ENCODE data around the gene SP2.

DNA sequence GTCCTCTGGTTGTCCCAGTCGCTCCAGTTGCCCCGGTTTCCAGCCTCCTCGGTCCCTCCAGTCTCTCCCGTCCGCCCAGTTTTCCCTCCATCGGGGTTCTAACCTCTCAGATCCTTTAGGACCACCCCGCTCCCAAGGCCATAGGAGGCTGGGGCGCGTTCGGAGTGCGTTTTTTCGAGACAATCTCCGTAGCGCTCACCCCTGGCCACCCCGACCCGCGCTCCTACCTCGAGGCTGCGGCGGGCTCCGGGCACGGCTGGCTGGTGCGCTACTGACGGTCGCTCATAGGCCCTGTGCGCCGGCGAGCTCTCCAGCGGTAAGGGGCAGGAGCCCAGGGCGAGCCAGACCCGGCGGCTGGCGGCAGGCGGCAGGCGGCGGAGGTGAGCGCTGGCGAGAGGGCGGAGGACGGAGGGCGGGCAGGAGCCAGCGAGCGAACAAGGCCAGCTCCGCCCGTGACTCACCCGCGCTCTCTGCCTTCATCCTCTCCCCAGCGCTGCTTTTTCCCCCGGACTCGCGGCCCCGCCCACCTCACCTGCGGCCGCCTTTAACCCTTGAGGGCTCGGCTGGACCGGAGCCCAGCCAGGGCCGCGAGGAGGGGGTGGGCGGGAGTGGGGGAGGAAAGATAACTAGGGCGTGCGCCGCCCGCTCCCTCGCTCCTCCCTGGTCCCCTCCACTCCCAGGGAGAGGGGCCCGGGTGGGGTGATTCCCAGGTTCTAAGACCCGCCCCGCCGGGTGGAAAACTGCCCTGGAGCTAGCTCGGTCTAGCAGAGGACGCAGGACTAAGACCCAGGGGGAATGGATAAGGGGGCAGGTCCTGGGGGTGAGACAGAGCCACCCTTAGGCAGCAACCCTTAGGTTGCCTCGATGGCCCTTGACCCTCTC is 45.1 kb upstream of the SP2 start, which contains the start of gene SP6:
- TF ChIP-seq EZH2 (IDR thresholded peaks at IDR 0.05), result peak; percentile 89
- TF ChIP-seq EZH2phosphoT487 (IDR thresholded peaks at IDR 0.05), result peak; percentile 86
- TF ChIP-seq, protein P1, sequence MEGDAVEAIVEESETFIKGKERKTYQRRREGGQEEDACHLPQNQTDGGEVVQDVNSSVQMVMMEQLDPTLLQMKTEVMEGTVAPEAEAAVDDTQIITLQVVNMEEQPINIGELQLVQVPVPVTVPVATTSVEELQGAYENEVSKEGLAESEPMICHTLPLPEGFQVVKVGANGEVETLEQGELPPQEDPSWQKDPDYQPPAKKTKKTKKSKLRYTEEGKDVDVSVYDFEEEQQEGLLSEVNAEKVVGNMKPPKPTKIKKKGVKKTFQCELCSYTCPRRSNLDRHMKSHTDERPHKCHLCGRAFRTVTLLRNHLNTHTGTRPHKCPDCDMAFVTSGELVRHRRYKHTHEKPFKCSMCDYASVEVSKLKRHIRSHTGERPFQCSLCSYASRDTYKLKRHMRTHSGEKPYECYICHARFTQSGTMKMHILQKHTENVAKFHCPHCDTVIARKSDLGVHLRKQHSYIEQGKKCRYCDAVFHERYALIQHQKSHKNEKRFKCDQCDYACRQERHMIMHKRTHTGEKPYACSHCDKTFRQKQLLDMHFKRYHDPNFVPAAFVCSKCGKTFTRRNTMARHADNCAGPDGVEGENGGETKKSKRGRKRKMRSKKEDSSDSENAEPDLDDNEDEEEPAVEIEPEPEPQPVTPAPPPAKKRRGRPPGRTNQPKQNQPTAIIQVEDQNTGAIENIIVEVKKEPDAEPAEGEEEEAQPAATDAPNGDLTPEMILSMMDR (IDR thresholded peaks at IDR 0.05), result peak; percentile 28

All from neural progenitor cell (in vitro differentiated cells).